SU-DHL-6 (cell line): ENCODE measurements around the gene MPHOSPH8.

Experiments used
- H2AFZ ChIP-seq: fragments of 200-600 bp; sonication (generic); 2 replicates; pipeline ENCODE4 v1.6.1; 2014; ENCODE audit warnings: low read depth, mild to moderate bottlenecking, moderate library complexity, mixed read lengths, antibody characterized with exemption, low read length; ENCODE audit not compliant: severe bottlenecking
- H3F3A ChIP-seq: fragments of 200-600 bp; shearing (Covaris generic); 2 replicates; pipeline ENCODE4 v1.6.0; 2016; ENCODE audit warnings: antibody characterized with exemption, mild to moderate bottlenecking; ENCODE audit not compliant: insufficient read depth
- H3K27ac ChIP-seq: fragments of 200-600 bp; sonication (generic); 2 replicates; pipeline ENCODE4 v1.5.1; 2016; ENCODE audit warnings: low read depth, mild to moderate bottlenecking, low read length, moderate library complexity, mixed read lengths
- H3K27me3 ChIP-seq: fragments of 200-600 bp; sonication (generic), shearing (Covaris generic); 2 replicates; pipeline ENCODE4 v1.6.0; 2014; ENCODE audit warnings: mild to moderate bottlenecking, low read length
- H3K36me3 ChIP-seq: fragments of 200-600 bp; sonication (generic); 2 replicates; pipeline ENCODE4 v1.6.1; 2014; ENCODE audit warnings: mild to moderate bottlenecking, low read length, mixed read lengths
- H3K4me2 ChIP-seq: fragments of 300-600, 200-600 bp; shearing (Covaris generic), sonication (generic); 2 replicates; pipeline ENCODE4 v1.6.0; 2014; ENCODE audit warnings: low read length, low read depth, mild to moderate bottlenecking; ENCODE audit not compliant: poor library complexity, severe bottlenecking
- H3K4me3 ChIP-seq: fragments of 200-600 bp; sonication (generic); 2 replicates; pipeline ENCODE4 v1.5.1; 2014; ENCODE audit warnings: antibody characterized with exemption, low read length, mild to moderate bottlenecking, mixed read lengths; ENCODE audit not compliant: insufficient read depth, poor library complexity, severe bottlenecking
- H3K79me2 ChIP-seq: fragments of 200-600 bp; sonication (generic); 2 replicates; pipeline ENCODE4 v1.6.1; 2014; ENCODE audit warnings: mild to moderate bottlenecking, low read length, moderate library complexity; ENCODE audit not compliant: insufficient read depth
- H3K9ac ChIP-seq: fragments of 200-600 bp; sonication (generic); 2 replicates; pipeline ENCODE4 v1.7.0; 2014; ENCODE audit warnings: mild to moderate bottlenecking, low read length
- H3K9me2 ChIP-seq: fragments of 200-600 bp; sonication (generic); replicated peaks from 2 replicates; pipeline ENCODE4 v1.6.1; 2014; ENCODE audit warnings: low read length; ENCODE audit not compliant: insufficient read depth
- H3K9me3 ChIP-seq: fragments of 200-600 bp; sonication (generic); 2 replicates; pipeline ENCODE4 v1.6.1; 2014; ENCODE audit warnings: low read length, mixed read lengths; ENCODE audit not compliant: insufficient read depth
- H4K20me1 ChIP-seq: fragments of 200-600 bp; sonication (generic); 2 replicates; pipeline ENCODE4 v1.6.1; 2014; ENCODE audit warnings: low read depth, mild to moderate bottlenecking, antibody characterized with exemption, low read length, moderate library complexity, mixed read lengths
- CTCF ChIP-seq: fragments of 200-600 bp; sonication (generic); IDR thresholded peaks from one replicate; pipeline ENCODE4 v1.5.1; 2017; ENCODE audit warnings: antibody characterized with exemption, mild to moderate bottlenecking, low read length, moderate library complexity; ENCODE audit not compliant: insufficient read depth, poor library complexity, severe bottlenecking
- EZH2phosphoT487 ChIP-seq: fragments of 200-600 bp; sonication (generic), shearing (Covaris generic); conservative IDR thresholded peaks from 2 replicates; pipeline ENCODE4 v1.6.1; 2018; ENCODE audit warnings: mild to moderate bottlenecking, antibody characterized with exemption, low read length, moderate library complexity, mixed read lengths

Gene MPHOSPH8

DNA sequence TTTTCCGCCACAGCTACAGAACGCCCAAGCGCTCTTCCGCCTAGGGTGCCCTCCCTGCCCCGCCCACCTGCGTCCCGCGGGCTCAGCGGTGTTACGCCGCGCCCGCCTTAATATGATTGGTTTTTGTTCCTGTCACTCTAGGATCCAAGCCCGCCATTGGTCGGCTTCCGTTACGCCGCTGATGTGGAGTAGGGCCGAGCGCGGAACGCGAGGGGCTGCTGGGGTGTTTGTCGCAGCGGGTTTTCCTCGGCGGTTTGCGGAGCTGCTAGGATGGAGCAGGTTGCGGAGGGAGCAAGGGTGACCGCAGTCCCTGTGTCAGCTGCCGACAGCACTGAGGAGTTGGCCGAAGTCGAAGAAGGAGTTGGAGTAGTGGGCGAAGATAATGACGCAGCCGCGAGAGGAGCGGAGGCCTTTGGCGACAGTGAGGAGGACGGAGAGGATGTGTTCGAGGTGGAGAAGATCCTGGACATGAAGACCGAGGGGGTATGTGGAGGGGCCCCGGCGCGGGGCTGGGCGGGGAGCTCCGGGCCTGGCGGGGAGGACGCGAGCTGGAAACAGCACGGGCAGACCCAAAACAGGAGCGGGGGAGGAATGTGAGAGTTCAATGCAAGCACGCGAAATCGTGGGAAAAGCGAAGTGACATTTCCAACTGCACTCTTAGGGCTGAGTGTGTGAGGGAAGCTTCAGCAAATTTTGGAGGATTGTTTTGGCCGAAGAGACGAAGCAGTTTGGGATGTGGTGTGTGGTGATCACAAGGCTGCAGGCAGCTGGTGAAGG is at the start of gene MPHOSPH8:
TSS of gene MPHOSPH8 (plus strand) at position 181 of the 777 bp plus-strand sequence. CDS start at position 271, 90 bp downstream.
- H3K9ac ChIP-seq, result peak within 1 kb of the TSS; percentile 87
- no peaks in the 10 kb centered on the region for H3K9me2 ChIP-seq
- H3K9me3 ChIP-seq, result no peaks in the 10 kb centered on the region
- no peaks in the 10 kb centered on the region for H3K36me3 ChIP-seq
- H3K4me3 ChIP-seq, result peak within 1 kb of the TSS; percentile 96
- peak within 1 kb of the TSS; percentile 85 for H2AFZ ChIP-seq
- 0 out of 2 replicates have a peak, but pooled peaks cover 3% of the 10 kb centered on the region for H3F3A ChIP-seq
- no peaks in the 10 kb centered on the region for H3K27me3 ChIP-seq
- H3K27ac ChIP-seq, result 0 out of 2 replicates have a peak within 1 kb of the TSS, but pooled peaks have one; percentile 40
- no peak for TF ChIP-seq CTCF
- no peak for TF ChIP-seq EZH2phosphoT487
- peaks cover 52% of the 10 kb centered on the region for H3K79me2 ChIP-seq
- H4K20me1 ChIP-seq, result peaks cover 10% of the 10 kb centered on the region; the same call in 1 of the 2 replicates
- H3K4me2 ChIP-seq, result peak within 1 kb of the TSS; percentile 82

DNA sequence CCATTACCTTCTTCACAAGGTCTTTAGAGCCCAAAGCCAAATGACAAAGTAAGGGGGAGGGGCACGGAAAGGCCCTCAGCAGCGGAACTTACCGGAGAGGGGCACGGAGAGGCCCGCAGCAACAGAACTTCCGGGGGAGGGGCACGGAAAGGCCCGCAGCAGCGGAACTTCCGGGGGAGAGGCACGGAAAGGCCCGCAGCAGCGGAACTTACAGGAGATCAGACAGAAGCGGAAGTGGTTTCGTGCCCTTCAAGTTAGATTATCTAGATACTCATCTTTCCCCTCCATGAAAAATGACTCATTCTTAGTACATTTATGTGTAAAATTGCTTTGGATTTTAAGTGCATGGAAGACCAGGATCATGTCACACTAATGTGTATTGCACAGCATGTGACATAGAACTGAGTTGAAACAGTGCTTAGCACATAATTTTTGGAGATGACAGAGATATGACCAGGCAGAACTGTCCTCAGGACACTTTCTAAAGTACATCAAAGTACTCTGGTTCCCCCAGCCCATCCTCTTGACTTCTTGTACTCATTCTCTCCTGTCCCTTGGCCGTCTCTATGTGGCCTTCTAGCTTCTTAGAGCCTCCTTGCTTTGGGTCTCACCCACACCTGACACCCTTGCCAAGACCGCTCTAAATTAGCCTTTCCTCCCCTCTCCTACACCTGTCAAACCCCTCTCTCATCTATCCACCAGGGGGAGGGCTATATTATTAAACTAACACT is 46.4 kb upstream of the MPHOSPH8 start:
- H3K4me3 ChIP-seq, result peak overlapping the region; percentile 60
- H3K9ac ChIP-seq, result peak overlapping the region; percentile 59
- H3K4me2 ChIP-seq, result peak overlapping the region; percentile 71
- H3K9me3 ChIP-seq, result no peaks in the 10 kb centered on the region
- TF ChIP-seq EZH2phosphoT487 (no peak), CTCF (no peak)
- peak overlapping the region; percentile 82 for H3K27ac ChIP-seq
- no peaks in the 10 kb centered on the region for H3K27me3 ChIP-seq
- H3K79me2 ChIP-seq, result no peaks in the 10 kb centered on the region
- no peaks in the 10 kb centered on the region for H3K9me2 ChIP-seq
- peak overlapping the region; percentile 81 for H2AFZ ChIP-seq
- no peaks in the 10 kb centered on the region for H3K36me3 ChIP-seq
- peaks cover 6% of the 10 kb centered on the region; the same call in 1 of the 2 replicates for H3F3A ChIP-seq
- H4K20me1 ChIP-seq, result no peaks in the 10 kb centered on the region

GRCh38 chr13:19587635-19588300 is 45.7 kb upstream of the MPHOSPH8 start:
- TF ChIP-seq EZH2phosphoT487, result no peak
- peak; percentile 68 for TF ChIP-seq CTCF
- Histone ChIP-seq H3K27me3 (no peaks in the 10 kb centered on the region), H3K4me2 (peak overlapping the region; percentile 71), H3K9me2 (no peaks in the 10 kb centered on the region), H3F3A (peaks cover 6% of the 10 kb centered on the region; the same call in 1 of the 2 replicates), H3K9me3 (no peaks in the 10 kb centered on the region), H3K36me3 (no peaks in the 10 kb centered on the region), H3K4me3 (peak overlapping the region; percentile 60), H2AFZ (peak overlapping the region; percentile 81), H3K27ac (peak overlapping the region; percentile 82), H3K9ac (peak overlapping the region; percentile 59), H3K79me2 (no peaks in the 10 kb centered on the region), H4K20me1 (no peaks in the 10 kb centered on the region)
